ENCODE measurements around the gene RNH1. TPM values are rescaled to one million over a fixed set of nuclear protein-coding genes. Genes with fewer than 3 reads are reported as not detected.

Gene RNH1
- total RNA-seq, 1 experiment from 2014 or later, result 345 TPM

GRCh38 chr11:474914-475506 is 32.0 kb downstream of the RNH1 start:
- Histone ChIP-seq H3K27me3 (ENCODE audit: control insufficient read depth, insufficient read depth, low read length) (no peaks in the 10 kb centered on the region), H3K27ac (ENCODE audit: low read length) (no peak overlapping the region), H3K4me1 (ENCODE audit: control insufficient read depth, insufficient read depth, low read length) (peaks cover 4% of the 10 kb centered on the region), H3K36me3 (ENCODE audit: control insufficient read depth, insufficient read depth, low read length) (no peaks in the 10 kb centered on the region), H3K4me3 (ENCODE audit: low read depth in 2 of 2, low read length in 2 of 2) (no peak overlapping the region), H3K9me3 (ENCODE audit: control insufficient read depth, insufficient read depth, low read depth, low read length) (no peaks in the 10 kb centered on the region)
- CTCF ChIA-PET, result interaction anchor here (0.7 kb wide), 1 partner anchor 9 kb away, joined by 3 read pairs; no protein-coding TSS in a partner anchor
- ATAC-seq (no peak), DNase-seq (ENCODE audit: low read depth, low spot score) (no peak)
- intact Hi-C loops (cut with micrococcal nuclease; ENCODE audit: unreplicated experiment), result no loop called here
- TF ChIP-seq POLR2AphosphoS5 (IDR thresholded peaks at IDR 0.05; ENCODE audit: low read depth, low read length) (no peak), SIN3A (IDR thresholded peaks at IDR 0.05; ENCODE audit: borderline replicate concordance, insufficient read depth, low read depth, low read length) (no peak), TCF7L2 (IDR thresholded peaks at IDR 0.05; ENCODE audit: low read depth, low read length) (no peak)
- TF ChIP-seq, protein P1, sequence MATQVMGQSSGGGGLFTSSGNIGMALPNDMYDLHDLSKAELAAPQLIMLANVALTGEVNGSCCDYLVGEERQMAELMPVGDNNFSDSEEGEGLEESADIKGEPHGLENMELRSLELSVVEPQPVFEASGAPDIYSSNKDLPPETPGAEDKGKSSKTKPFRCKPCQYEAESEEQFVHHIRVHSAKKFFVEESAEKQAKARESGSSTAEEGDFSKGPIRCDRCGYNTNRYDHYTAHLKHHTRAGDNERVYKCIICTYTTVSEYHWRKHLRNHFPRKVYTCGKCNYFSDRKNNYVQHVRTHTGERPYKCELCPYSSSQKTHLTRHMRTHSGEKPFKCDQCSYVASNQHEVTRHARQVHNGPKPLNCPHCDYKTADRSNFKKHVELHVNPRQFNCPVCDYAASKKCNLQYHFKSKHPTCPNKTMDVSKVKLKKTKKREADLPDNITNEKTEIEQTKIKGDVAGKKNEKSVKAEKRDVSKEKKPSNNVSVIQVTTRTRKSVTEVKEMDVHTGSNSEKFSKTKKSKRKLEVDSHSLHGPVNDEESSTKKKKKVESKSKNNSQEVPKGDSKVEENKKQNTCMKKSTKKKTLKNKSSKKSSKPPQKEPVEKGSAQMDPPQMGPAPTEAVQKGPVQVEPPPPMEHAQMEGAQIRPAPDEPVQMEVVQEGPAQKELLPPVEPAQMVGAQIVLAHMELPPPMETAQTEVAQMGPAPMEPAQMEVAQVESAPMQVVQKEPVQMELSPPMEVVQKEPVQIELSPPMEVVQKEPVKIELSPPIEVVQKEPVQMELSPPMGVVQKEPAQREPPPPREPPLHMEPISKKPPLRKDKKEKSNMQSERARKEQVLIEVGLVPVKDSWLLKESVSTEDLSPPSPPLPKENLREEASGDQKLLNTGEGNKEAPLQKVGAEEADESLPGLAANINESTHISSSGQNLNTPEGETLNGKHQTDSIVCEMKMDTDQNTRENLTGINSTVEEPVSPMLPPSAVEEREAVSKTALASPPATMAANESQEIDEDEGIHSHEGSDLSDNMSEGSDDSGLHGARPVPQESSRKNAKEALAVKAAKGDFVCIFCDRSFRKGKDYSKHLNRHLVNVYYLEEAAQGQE (IDR thresholded peaks at IDR 0.05; ENCODE audit: insufficient read depth in 1 of 2, low read depth in 2 of 2, low read length in 1 of 2), result no peak
- TF ChIP-seq, protein P2, sequence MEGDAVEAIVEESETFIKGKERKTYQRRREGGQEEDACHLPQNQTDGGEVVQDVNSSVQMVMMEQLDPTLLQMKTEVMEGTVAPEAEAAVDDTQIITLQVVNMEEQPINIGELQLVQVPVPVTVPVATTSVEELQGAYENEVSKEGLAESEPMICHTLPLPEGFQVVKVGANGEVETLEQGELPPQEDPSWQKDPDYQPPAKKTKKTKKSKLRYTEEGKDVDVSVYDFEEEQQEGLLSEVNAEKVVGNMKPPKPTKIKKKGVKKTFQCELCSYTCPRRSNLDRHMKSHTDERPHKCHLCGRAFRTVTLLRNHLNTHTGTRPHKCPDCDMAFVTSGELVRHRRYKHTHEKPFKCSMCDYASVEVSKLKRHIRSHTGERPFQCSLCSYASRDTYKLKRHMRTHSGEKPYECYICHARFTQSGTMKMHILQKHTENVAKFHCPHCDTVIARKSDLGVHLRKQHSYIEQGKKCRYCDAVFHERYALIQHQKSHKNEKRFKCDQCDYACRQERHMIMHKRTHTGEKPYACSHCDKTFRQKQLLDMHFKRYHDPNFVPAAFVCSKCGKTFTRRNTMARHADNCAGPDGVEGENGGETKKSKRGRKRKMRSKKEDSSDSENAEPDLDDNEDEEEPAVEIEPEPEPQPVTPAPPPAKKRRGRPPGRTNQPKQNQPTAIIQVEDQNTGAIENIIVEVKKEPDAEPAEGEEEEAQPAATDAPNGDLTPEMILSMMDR (IDR thresholded peaks at IDR 0.05), result no peak
- BruUV-seq (replicated peaks), result no TSS peak
- in situ Hi-C loops (cut with HindIII; ENCODE audit: low pct_unique_long_range_greater_than_20kb, low sequenced_read_pairs), result no loop called here
- POLR2A ChIA-PET, result no interaction called here

DNA sequence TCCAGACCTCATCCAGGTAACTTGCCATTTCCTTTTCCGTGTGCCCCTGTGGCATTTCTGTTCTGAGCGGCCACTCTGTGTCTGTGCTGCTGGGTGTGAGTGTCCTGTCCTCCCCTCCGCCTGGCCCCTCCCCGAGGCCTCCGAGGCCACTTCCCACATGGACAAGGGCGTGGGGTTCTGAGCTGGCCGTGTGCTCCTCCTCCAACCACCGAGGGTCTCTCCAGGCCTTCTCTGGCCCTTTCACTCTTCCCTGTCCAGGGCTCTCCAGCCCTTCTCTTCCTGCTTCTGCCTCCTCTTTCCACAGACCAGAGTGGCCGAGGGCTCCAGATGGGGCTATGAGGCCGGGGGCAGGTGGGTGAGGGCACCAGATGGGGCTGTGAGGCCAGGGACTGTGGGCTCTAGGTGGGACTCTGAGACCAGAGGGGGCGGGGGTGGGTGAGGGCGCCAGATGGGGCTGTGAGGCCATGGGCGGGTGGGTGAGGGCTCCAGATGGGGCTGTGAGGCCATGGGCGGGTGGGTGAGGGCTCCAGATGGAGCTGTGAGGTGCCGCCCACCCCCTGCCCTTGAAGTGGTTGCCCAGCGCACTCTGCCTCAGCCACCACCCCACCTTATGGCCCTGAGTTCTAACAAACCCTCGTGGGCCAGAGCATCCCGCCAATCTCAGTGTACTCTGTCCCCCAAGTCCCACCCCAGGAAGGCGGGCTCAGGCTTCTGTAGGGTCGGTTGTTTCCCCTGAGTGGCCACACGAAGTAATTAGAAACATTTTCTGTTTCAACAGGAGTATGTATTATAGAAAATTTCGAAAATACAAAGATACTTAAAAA is 32.9 kb downstream of the RNH1 start:
- no peaks in the 10 kb centered on the region for H3K36me3 ChIP-seq (ENCODE audit: control insufficient read depth, insufficient read depth, low read length)
- H3K27me3 ChIP-seq (ENCODE audit: control insufficient read depth, insufficient read depth, low read length), result no peaks in the 10 kb centered on the region
- in situ Hi-C loops (cut with HindIII; ENCODE audit: low pct_unique_long_range_greater_than_20kb, low sequenced_read_pairs) (no loop called here), intact Hi-C loops (cut with micrococcal nuclease; ENCODE audit: unreplicated experiment) (no loop called here)
- no peaks in the 10 kb centered on the region for H3K9me3 ChIP-seq (ENCODE audit: control insufficient read depth, insufficient read depth, low read depth, low read length)
- H3K4me3 ChIP-seq (ENCODE audit: low read depth in 2 of 2, low read length in 2 of 2), result no peak overlapping the region
- H3K4me1 ChIP-seq (ENCODE audit: control insufficient read depth, insufficient read depth, low read length), result peaks cover 12% of the 10 kb centered on the region
- POLR2A ChIA-PET, result no interaction called here
- ATAC-seq, result no peak
- H3K27ac ChIP-seq (ENCODE audit: low read length), result no peak overlapping the region
- TF ChIP-seq, protein P1 (IDR thresholded peaks at IDR 0.05; ENCODE audit: insufficient read depth in 1 of 2, low read depth in 2 of 2, low read length in 1 of 2), result no peak
- no peak for TF ChIP-seq POLR2AphosphoS5 (IDR thresholded peaks at IDR 0.05; ENCODE audit: low read depth, low read length)
- TF ChIP-seq TCF7L2 (IDR thresholded peaks at IDR 0.05; ENCODE audit: low read depth, low read length), result no peak
- TF ChIP-seq SIN3A (IDR thresholded peaks at IDR 0.05; ENCODE audit: borderline replicate concordance, insufficient read depth, low read depth, low read length), result no peak
- TF ChIP-seq, protein P2 (IDR thresholded peaks at IDR 0.05), result no peak
- BruUV-seq (replicated peaks), result no TSS peak
- DNase-seq (ENCODE audit: low read depth, low spot score), result no peak
- CTCF ChIA-PET, result interaction anchor here (0.5 to 0.7 kb wide), 2 partner anchors 8 to 9 kb away, joined by 3 to 7 read pairs; no protein-coding TSS in a partner anchor

Data from Panc1 (cell line).